K562 (cell line): ENCODE data around the gene KRT75.
A peak's percentile ranks its signal among the peaks of the same experiment; 100 is the strongest.

Experiments used
- CTCF ChIP-seq, 3 experiments: IDR thresholded peaks in 2 of 3; conservative IDR thresholded peaks in 1 of 3; 2 replicates each; pipeline ENCODE4 v1.5.1; 2011 to 2012; ENCODE audit warnings: low read length in 3 of 3, mild to moderate bottlenecking in 3 of 3, control low read depth in 2 of 3, improper control_type of control experiment in 1 of 3, inconsistent platforms in 1 of 3, low read depth in 1 of 3, mixed read lengths in 1 of 3, moderate library complexity in 1 of 3; ENCODE audit not compliant: insufficient read depth in 2 of 3
- DPF2 ChIP-seq: fragments of 450-650 bp; IDR thresholded peaks from 2 replicates; pipeline ENCODE4 v1.6.1; 2016
- EZH2 ChIP-seq: IDR thresholded peaks from 2 replicates; pipeline ENCODE4 v1.6.1; 2012; ENCODE audit warnings: low read depth, mild to moderate bottlenecking, inconsistent platforms, low read length, borderline replicate concordance
- FOXK2 ChIP-seq, 2 experiments: fragments of 450-650 bp; IDR thresholded peaks in 1 of 2; conservative IDR thresholded peaks in 1 of 2; 2 replicates each; pipeline ENCODE4 v1.6.1; 2016; ENCODE audit warnings: low read depth in 2 of 2, mild to moderate bottlenecking in 1 of 2
- HNRNPUL1 ChIP-seq: fragments of 200-400 bp; formaldehyde crosslinking; IDR thresholded peaks from 2 replicates; pipeline ENCODE4 v1.6.1; 2017; ENCODE audit warnings: low read length
- JUN ChIP-seq, 2 experiments: sonication (generic) in 1 of 2; formaldehyde crosslinking in 1 of 2; IDR thresholded peaks; 2 replicates each; pipeline versions ENCODE4 v1.6.1 to v1.8.0; 2012 to 2022; ENCODE audit warnings: borderline replicate concordance in 2 of 2, mild to moderate bottlenecking in 2 of 2, improper control_type of control experiment in 1 of 2, low read depth in 1 of 2, low read length in 1 of 2, missing genetic modification reagents in 1 of 2
- MAFK ChIP-seq: IDR thresholded peaks from 2 replicates; pipeline ENCODE4 v1.6.1; 2011; ENCODE audit warnings: low read length, improper control_type of control experiment
- NFIC ChIP-seq: fragments of 450-650 bp; IDR thresholded peaks from 2 replicates; pipeline ENCODE4 v1.6.1; 2017; ENCODE audit warnings: mild to moderate bottlenecking, inconsistent platforms
- POLR2A ChIP-seq: fragments of 450-650 bp; conservative IDR thresholded peaks from 2 replicates; pipeline ENCODE4 v1.6.1; 2016
- POLR2G ChIP-seq: fragments of 200-400 bp; formaldehyde crosslinking; IDR thresholded peaks from 2 replicates; pipeline ENCODE4 v1.6.1; 2017; ENCODE audit warnings: low read depth, mild to moderate bottlenecking, antibody characterized with exemption, low read length, moderate library complexity
- RAD21 ChIP-seq, 2 experiments: fragments of 250-450 bp in 1 of 2; fragments of 450-650 bp in 1 of 2; sonication (Bioruptor Pico) in 1 of 2; formaldehyde crosslinking in 1 of 2; IDR thresholded peaks in 1 of 2; conservative IDR thresholded peaks in 1 of 2; 2 replicates each; pipeline versions ENCODE4 v1.4.0 to v1.8.0; 2020 to 2022; ENCODE audit warnings: mild to moderate bottlenecking in 2 of 2, moderate library complexity in 1 of 2
- ZNF512 ChIP-seq: IDR thresholded peaks from 2 replicates; pipeline ENCODE4 v1.6.1; 2016; ENCODE audit warnings: missing genetic modification characterization, missing compliant biosample characterization
- TF ChIP-seq, protein P1 (sequence below): sonication (generic); formaldehyde crosslinking; IDR thresholded peaks from 2 replicates; pipeline ENCODE4 v1.8.1; 2023; ENCODE audit warnings: mild to moderate bottlenecking, missing genetic modification reagents
- TF ChIP-seq, protein P2 (sequence below): sonication (generic); formaldehyde crosslinking; IDR thresholded peaks from 2 replicates; pipeline ENCODE4 v1.8.0; 2022; ENCODE audit warnings: mild to moderate bottlenecking, missing genetic modification reagents

DNA sequence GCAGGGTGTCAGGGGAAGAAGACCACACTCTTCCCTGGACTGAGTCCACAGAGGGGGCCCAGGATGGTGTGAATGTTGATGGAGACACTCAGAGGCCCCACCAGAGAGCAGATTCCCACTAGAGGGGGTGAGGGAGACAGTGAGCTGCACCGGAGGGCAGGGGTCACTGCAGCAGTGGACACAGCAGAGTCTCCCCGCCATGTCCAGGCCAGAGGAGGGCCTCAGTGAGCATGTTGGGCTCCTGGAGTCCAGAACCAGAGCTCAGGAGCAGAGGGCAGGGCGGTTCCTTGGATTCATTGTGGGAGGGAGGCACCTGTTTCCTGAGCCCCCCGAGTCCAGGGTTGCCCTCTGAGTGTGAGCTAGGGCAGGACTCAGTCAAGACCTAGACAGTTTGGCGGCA lies 26.3 kb downstream of the KRT75 start:
- TF ChIP-seq, protein P1, sequence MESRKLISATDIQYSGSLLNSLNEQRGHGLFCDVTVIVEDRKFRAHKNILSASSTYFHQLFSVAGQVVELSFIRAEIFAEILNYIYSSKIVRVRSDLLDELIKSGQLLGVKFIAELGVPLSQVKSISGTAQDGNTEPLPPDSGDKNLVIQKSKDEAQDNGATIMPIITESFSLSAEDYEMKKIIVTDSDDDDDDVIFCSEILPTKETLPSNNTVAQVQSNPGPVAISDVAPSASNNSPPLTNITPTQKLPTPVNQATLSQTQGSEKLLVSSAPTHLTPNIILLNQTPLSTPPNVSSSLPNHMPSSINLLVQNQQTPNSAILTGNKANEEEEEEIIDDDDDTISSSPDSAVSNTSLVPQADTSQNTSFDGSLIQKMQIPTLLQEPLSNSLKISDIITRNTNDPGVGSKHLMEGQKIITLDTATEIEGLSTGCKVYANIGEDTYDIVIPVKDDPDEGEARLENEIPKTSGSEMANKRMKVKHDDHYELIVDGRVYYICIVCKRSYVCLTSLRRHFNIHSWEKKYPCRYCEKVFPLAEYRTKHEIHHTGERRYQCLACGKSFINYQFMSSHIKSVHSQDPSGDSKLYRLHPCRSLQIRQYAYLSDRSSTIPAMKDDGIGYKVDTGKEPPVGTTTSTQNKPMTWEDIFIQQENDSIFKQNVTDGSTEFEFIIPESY (CRISPR knock-in tag) = no peak
- TF ChIP-seq POLR2A = no peak
- no peak for TF ChIP-seq EZH2
- no peak for TF ChIP-seq NFIC
- TF ChIP-seq CTCF (IDR thresholded peaks at IDR 0.05 in 2 of 3, conservative IDR thresholded peaks at IDR 0.05 in 1 of 3; ENCODE audit: insufficient read depth in 2 of 3, low read depth in 1 of 3, low read length in 3 of 3) = peak; percentile 41 to 67 (median 47); a peak in 5 of 6 replicates
- TF ChIP-seq JUN (IDR thresholded peaks at IDR 0.05; ENCODE audit: borderline replicate concordance, low read depth, low read length) = no peak
- no peak for TF ChIP-seq JUN (CRISPR knock-in tag; IDR thresholded peaks at IDR 0.05; ENCODE audit: borderline replicate concordance)
- TF ChIP-seq MAFK = no peak
- no peak for TF ChIP-seq ZNF512
- TF ChIP-seq, protein P2, sequence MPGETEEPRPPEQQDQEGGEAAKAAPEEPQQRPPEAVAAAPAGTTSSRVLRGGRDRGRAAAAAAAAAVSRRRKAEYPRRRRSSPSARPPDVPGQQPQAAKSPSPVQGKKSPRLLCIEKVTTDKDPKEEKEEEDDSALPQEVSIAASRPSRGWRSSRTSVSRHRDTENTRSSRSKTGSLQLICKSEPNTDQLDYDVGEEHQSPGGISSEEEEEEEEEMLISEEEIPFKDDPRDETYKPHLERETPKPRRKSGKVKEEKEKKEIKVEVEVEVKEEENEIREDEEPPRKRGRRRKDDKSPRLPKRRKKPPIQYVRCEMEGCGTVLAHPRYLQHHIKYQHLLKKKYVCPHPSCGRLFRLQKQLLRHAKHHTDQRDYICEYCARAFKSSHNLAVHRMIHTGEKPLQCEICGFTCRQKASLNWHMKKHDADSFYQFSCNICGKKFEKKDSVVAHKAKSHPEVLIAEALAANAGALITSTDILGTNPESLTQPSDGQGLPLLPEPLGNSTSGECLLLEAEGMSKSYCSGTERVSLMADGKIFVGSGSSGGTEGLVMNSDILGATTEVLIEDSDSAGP (CRISPR knock-in tag) = no peak
- TF ChIP-seq RAD21 (CRISPR knock-in tag; conservative IDR thresholded peaks at IDR 0.05 in 1 of 2, IDR thresholded peaks at IDR 0.05 in 1 of 2) = no peak
- TF ChIP-seq POLR2G = no peak
- no peak for TF ChIP-seq HNRNPUL1
- TF ChIP-seq FOXK2 (conservative IDR thresholded peaks at IDR 0.05 in 1 of 2, IDR thresholded peaks at IDR 0.05 in 1 of 2; ENCODE audit: low read depth in 2 of 2) = no peak
- no peak for TF ChIP-seq DPF2
